ENCODE measurements around the gene PROB1.
"Not testable (repeated sequence)": the region's sequence is repeated elsewhere in the genome, so short reads cannot be mapped to it uniquely, and the experiment has no call there.

PROB1 gene

GRCh38 chr5:139394654-139395566, at the start of gene PROB1:
PROB1 (minus strand) TSS chr5:139395104; CDS start chr5:139395081, 23 bp downstream.
- no peak for DNase-seq (ENCODE audit: low read depth in 1 of 2, low spot score in 1 of 2)

GRCh38 chr5:139443831-139444453, 49.0 kb upstream of the PROB1 start:
- no peak for DNase-seq (ENCODE audit: low read depth in 1 of 2, low spot score in 1 of 2)

- not testable (repeated sequence) for DNase-seq (ENCODE audit: low read depth in 1 of 2, low spot score in 1 of 2)
Observed at GRCh38 chr5:139440416-139440815, 45.5 kb upstream of the PROB1 start.

GRCh38 chr5:139439013-139439903, 44.4 kb upstream of the PROB1 start, which contains the start of gene DNAJC18:
DNAJC18 (minus strand) TSS chr5:139439525; CDS start chr5:139439445, 80 bp downstream.
- peak; percentile 76 to 81 for DNase-seq (ENCODE audit: low read depth in 1 of 2, low spot score in 1 of 2)

GRCh38 chr5:139438707-139439012, 43.8 kb upstream of the PROB1 start:
- no peak for DNase-seq (ENCODE audit: low read depth in 1 of 2, low spot score in 1 of 2)

GRCh38 chr5:139435676-139436075, 40.8 kb upstream of the PROB1 start:
- DNase-seq (ENCODE audit: low read depth in 1 of 2, low spot score in 1 of 2): no peak

GRCh38 chr5:139431706-139432105, 36.8 kb upstream of the PROB1 start:
- DNase-seq (ENCODE audit: low read depth in 1 of 2, low spot score in 1 of 2): no peak

- DNase-seq (ENCODE audit: low read depth in 1 of 2, low spot score in 1 of 2): no peak
Observed at GRCh38 chr5:139430015-139430414, 35.1 kb upstream of the PROB1 start.

- DNase-seq (ENCODE audit: low read depth in 1 of 2, low spot score in 1 of 2): no peak
Observed at GRCh38 chr5:139426203-139426885, 31.4 kb upstream of the PROB1 start.

- no peak for DNase-seq (ENCODE audit: low read depth in 1 of 2, low spot score in 1 of 2)
Observed at GRCh38 chr5:139425497-139425896, 30.6 kb upstream of the PROB1 start.

- peak in 1 of 2 donors; percentile 28 for DNase-seq (ENCODE audit: low read depth in 1 of 2, low spot score in 1 of 2)
Observed at GRCh38 chr5:139422307-139422893, 27.5 kb upstream of the PROB1 start.

GRCh38 chr5:139419226-139420192, 24.6 kb upstream of the PROB1 start:
- no peak for DNase-seq (ENCODE audit: low read depth in 1 of 2, low spot score in 1 of 2)

GRCh38 chr5:139418793-139419192, 23.9 kb upstream of the PROB1 start:
- DNase-seq (ENCODE audit: low read depth in 1 of 2, low spot score in 1 of 2): no peak

- DNase-seq (ENCODE audit: low read depth in 1 of 2, low spot score in 1 of 2): no peak
Observed at GRCh38 chr5:139417214-139417613, 22.3 kb upstream of the PROB1 start.

- DNase-seq (ENCODE audit: low read depth in 1 of 2, low spot score in 1 of 2): no peak
Observed at GRCh38 chr5:139416651-139417050, 21.7 kb upstream of the PROB1 start.

- DNase-seq (ENCODE audit: low read depth in 1 of 2, low spot score in 1 of 2): no peak
Observed at GRCh38 chr5:139415869-139416268, 21.0 kb upstream of the PROB1 start.

GRCh38 chr5:139415221-139415861, 20.4 kb upstream of the PROB1 start:
- DNase-seq (ENCODE audit: low read depth in 1 of 2, low spot score in 1 of 2): no peak

- DNase-seq (ENCODE audit: low read depth in 1 of 2, low spot score in 1 of 2): no peak
Observed at GRCh38 chr5:139414581-139415130, 19.8 kb upstream of the PROB1 start.

GRCh38 chr5:139413963-139414362, 19.1 kb upstream of the PROB1 start:
- DNase-seq (ENCODE audit: low read depth in 1 of 2, low spot score in 1 of 2): no peak
